Tibial nerve (tissue), 4 donors: ENCODE measurements around the gene TNFSF13B.

Source experiments
- EP300 ChIP-seq, 2 donors: sonication (generic); formaldehyde crosslinking; IDR thresholded peaks; one replicate each; pipeline ENCODE4 v1.6.1; 2017; ENCODE audit warnings: antibody characterized with exemption in 2 of 2, mild to moderate bottlenecking in 1 of 2
- POLR2A ChIP-seq, 2 donors: fragments of 450-650 bp; IDR thresholded peaks; one replicate each; pipeline ENCODE4 v1.6.1; 2017; ENCODE audit warnings: antibody characterized with exemption in 2 of 2, mild to moderate bottlenecking in 2 of 2, moderate library complexity in 2 of 2
- TF ChIP-seq, protein P1 (sequence below), 5 experiments: fragments of 200-600 bp in 3 of 5; fragments of 450-650 bp in 2 of 5; sonication (generic) in 3 of 5; IDR thresholded peaks; one replicate each; pipeline ENCODE4 v1.5.1; 2016 to 2019; ENCODE audit warnings: antibody characterized with exemption in 5 of 5, mild to moderate bottlenecking in 3 of 5, moderate library complexity in 2 of 5

DNA sequence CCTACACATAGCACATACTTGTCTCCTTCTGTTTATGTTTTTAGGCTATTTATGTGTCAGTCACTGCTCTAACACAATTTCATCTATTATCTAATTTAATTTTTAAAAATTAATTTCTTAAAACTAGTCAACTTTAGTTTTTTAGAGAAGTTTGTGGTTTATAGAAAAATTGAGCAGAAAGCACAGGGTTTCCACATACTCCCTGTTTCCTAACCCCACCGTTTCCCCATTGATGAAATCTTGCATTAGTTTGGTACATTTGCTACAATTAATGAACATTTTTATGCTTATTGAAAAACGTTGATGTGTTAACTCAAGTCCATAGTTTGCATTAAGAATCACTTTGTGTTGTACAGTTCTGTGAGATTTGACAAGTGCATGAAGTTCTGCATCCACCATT is 53.5 kb downstream of the TNFSF13B start:
- TF ChIP-seq EP300 (IDR thresholded peaks at IDR 0.05) (no peak), POLR2A (IDR thresholded peaks at IDR 0.05) (no peak)
- TF ChIP-seq, protein P1, sequence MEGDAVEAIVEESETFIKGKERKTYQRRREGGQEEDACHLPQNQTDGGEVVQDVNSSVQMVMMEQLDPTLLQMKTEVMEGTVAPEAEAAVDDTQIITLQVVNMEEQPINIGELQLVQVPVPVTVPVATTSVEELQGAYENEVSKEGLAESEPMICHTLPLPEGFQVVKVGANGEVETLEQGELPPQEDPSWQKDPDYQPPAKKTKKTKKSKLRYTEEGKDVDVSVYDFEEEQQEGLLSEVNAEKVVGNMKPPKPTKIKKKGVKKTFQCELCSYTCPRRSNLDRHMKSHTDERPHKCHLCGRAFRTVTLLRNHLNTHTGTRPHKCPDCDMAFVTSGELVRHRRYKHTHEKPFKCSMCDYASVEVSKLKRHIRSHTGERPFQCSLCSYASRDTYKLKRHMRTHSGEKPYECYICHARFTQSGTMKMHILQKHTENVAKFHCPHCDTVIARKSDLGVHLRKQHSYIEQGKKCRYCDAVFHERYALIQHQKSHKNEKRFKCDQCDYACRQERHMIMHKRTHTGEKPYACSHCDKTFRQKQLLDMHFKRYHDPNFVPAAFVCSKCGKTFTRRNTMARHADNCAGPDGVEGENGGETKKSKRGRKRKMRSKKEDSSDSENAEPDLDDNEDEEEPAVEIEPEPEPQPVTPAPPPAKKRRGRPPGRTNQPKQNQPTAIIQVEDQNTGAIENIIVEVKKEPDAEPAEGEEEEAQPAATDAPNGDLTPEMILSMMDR (IDR thresholded peaks at IDR 0.05): no peak
